ENCODE measurements around the gene RCVRN.

Gene RCVRN

DNA sequence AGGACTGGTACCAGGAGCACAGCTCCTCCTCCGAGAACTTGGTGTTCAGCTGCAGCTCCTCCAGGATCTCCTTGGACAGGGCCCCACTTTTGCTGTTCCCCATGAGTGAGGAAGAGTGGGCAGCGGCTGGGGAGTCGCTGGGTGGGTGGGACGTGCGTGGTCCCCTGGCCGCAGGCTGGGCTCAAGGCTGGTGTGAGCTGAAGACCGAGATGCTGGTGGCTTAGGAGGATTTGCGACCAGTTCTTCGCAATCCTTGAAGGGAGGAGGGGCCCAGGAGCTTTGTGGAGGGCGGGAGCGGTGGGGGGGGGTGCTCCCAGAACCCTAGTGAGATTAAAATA is at the start of gene RCVRN:
RCVRN (minus strand) TSS at position 194 of the 338 bp plus-strand sequence; CDS start at position 103, 91 bp downstream.
- no peak for DNase-seq

DNA sequence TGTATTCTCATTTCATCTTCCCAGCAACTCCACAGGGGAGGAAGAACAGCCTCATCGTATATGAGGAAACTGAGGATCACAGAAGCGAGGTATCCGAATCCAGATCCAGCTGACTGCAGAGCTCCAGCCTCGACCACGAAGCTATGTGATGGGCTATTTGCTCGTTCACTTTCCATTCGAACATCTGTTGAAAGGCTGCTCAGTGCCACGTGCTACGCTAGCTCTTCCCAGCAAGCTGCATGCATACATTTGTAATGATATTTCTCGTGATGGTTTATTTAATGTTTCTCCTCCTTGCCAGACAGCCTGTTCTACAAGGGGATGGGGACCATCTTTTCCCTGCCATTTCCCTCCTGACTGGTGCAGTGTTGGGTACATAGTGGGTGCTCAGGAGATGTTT is 48.4 kb upstream of the RCVRN start:
- no peak for DNase-seq

DNA sequence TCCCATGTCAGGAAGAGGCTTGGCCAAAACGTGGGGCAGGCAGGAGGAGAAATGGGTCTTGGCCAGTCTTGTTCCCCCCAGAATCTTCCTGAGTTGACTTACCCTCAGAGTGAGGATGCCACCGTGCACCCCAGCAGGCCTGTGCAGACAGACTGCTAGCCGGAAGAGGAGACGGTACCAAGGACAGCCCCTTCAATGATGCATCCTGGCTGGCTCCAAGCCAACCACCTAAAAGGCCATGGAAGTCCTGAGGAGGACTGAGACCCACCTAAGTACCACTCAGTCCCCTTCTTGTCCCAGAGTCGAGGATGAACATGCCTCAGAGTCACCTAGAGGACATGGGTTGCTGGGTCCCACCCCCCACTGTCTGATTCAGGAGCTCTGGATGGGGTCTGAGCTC is 46.7 kb upstream of the RCVRN start:
- no peak for DNase-seq

- DNase-seq: no peak
Measured at GRCh38 chr17:9948928-9949327, 43.9 kb upstream of the RCVRN start.

DNA sequence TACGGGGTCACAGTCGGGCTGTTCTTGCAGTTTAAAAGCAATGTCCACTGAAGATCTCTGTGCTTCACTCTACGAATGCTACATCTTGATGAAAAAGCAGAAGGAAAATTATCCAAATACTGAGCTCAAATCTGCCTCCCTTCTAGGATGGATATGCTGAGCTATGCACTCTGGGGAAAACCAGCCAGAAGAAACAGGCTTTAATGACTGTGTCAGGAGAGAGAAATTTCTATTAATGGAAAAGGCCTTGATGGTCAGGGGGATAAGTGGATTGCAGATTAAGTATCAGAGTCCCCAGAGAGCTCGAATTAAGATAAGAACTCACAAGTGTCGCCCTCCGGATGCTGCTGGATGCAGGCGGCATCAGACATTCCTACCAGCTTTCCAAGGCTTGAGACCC is 39.6 kb upstream of the RCVRN start:
- no peak for DNase-seq

DNA sequence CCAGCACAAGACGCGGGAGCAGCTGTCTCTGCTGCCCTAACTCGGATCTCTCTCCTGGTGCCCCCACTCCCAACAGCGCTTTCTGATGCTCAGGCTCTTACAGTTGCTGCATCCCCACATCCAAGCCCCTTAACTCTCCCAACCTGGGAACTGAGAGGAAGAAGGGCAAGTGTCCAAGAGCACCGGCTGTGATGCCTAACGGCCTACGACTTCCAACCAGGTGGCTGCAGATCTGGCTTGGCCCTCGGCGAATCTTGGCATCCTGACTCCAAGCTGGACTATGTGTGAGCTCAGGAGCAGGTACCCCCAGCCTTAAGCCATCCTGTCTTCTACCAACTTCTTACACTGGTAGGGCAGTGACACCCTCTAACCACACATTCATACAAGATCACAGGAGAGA is 38.3 kb upstream of the RCVRN start:
- no peak for DNase-seq

GRCh38 chr17:9942885-9943284 is 37.8 kb upstream of the RCVRN start:
- DNase-seq: no peak

DNA sequence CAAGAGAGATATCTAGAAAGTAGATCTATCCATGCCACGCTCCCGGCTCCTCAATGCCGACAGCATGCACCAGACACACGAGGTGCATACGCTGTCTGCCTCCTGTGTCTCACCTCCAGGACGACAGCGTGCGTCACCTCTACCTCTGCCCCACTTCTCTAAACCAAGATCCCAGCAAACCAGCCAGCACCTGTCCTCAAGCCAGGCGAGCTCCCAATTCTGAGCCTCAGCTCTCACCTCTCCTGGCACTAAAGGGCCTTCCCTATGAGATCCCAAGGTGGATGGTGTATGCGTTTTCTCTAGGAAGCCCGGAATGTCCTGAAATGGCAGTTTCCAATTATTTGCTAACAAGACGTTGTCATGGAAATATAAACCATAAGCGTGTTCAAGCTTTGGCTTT is 36.2 kb upstream of the RCVRN start:
- DNase-seq: no peak

GRCh38 chr17:9940841-9941240 is 35.8 kb upstream of the RCVRN start:
- DNase-seq: no peak

DNA sequence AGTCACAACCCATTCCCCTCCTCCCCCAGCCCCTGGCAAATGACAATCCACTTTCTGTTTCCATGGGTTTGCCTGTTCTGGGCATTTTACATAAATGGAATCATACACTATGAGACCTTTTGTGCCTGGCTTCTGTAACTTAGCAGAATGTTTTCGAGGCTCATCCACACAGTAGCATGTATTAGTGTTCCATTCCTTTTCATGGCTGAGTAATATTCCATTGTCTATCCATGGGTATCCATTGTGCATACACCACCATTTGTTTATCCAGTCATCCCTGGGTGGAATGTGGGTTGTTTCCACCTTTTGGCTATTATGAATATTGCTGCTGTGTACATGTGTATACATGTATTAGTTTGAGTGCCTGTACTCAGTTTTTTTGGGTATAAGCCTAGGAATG is 33.7 kb upstream of the RCVRN start:
- DNase-seq: no peak

DNA sequence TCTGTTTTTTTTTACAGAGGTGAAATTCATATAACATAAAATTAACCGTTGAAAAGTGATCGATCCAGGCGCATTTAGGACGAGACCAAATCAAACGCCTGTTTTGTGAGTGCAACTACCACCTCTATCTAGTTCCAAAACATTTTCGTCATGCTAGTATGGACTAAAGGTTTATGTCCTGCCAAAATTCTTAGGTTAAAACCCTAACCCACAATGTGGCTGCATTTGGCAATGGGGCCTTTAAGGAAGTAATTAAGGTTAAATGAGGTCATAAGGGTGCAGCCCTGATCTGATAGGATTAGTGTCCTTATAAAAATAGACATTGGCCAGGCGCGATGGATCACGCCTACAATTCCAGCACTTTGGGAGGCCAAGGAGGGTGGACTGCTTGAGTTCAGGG is 32.8 kb upstream of the RCVRN start:
- no peak for DNase-seq

- no peak for DNase-seq
Measured at GRCh38 chr17:9937241-9937761, 32.2 kb upstream of the RCVRN start.

DNA sequence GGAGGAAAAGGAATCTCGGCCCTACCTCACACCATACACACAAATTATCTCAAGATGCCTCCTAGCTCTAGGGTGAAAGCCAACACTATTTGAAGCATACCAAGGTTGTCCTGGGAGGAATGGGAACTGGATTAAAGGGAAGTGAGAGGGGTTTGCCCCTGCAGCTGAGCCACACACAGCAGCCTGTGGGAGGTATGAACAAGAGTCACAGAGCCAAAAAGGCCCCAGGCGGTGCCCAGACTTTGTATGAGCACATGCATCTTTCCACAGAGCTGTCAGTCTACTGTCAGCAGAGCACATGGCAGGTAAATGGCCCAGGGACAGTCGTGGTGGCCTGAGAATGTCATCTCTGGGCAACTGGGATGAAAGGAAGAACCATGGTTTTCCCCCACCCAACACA is 31.0 kb upstream of the RCVRN start:
- DNase-seq: no peak

DNA sequence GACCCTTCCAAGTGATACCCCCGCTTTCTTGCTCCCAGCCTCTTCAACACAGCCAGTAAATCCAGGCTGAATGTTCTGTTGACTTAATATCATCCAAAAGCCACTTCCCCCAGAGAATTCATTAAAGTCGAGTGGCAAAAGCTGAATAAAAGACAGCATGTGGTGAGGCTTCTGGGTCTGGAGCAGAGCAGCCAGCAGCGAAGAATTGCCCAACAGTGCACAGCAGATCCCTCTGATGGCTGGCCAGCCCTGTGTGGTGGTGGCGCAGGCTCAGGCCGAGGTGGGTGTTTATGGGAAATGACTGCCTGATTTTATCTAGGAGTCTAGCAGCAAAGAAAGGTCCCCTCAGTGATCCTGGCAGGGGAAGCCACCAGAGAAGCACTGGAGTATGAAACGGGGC is 30.3 kb upstream of the RCVRN start:
- DNase-seq: no peak

- no peak for DNase-seq
Measured at GRCh38 chr17:9934331-9934730, 29.3 kb upstream of the RCVRN start.

DNA sequence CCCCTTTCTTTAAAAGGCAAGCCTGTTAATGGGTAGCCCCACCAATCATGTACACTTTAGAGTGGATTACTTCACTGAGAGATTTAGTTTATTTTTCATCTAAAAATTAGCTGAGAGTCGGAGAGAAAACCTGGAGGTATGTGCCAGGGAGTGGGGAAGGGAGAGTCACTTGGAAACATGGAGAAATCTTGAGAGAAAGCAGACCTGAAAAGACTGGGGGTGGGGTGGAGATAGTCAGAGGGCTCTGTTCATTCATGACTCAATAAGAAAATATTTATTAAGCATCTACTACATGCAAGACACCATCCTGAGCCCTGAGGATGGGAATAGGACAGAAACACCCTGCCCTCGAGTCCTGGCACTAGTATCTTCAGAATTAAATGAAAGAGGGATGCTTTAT is 27.4 kb upstream of the RCVRN start:
- DNase-seq: no peak

GRCh38 chr17:9931144-9931741 is 26.2 kb upstream of the RCVRN start:
- no peak for DNase-seq

GRCh38 chr17:9929871-9930270 is 24.8 kb upstream of the RCVRN start:
- no peak for DNase-seq

DNA sequence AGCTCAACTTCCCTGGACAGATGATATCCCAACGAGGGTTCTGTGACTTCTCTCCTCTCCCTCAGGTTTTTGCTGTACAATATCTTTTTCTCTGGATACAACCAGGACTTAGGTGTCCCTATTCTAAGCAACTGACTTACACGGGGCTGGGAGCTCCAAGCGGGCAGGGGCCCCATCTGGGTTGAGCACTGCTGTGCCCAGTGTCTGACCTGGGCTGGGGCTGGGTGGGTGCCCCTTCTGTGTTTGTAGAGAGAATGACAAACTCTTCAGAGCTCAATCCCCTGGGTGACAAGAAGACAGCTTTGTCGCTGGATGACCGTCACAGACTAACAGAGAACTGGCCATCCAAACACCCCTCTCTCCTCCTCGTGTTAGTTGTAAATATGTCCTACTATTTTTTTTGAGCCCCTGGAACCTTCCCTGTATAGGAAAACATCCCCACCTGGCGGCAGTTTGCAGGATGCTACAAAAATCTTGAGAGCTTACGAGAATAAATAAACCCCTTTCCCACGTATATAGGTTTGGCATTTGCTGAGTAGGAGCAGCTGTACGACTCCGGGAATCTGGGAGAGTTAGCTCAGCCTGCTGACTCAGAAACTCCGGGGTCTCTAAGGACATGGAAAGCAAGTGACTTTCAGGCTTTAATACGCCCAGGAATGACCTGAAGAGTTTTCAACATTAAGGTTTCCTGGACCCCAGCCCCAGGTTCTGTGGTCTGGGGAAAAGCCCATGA is 23.7 kb upstream of the RCVRN start:
- no peak for DNase-seq

DNA sequence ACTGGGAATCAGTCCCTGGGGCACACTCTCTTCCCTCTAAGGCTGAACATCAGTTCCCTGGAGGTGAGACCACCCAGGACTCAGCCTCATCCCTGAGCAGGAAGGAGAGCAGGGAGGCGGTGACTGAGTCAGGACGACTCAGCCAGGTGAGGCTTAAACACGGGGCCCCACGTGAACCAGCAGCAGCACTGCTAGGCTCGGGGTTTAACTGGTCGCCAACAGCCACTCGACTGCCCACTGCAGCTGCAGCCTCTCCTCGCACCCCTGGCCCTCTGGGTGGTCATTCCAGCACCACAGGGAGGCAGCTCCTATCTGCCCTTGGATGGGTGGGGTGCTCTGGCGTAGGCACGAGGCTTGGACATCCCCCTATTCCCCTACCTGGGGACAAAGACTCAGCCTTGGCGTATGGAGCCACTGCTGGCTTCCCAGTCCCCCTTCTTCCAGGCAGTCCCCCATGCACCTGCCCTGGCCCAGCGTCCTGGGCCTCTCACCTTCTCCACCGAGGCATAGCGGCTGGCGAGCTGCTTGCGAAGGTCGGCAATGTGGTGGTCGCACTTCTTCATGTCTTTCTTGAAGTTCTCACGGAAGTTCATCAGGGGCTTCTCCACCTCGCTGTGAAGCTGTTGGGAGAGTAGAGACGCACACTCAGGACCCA is 21.2 kb upstream of the RCVRN start:
- no peak for DNase-seq

- no peak for DNase-seq
Measured at GRCh38 chr17:9925457-9925856, 20.4 kb upstream of the RCVRN start.

GRCh38 chr17:9924735-9925191 is 19.7 kb upstream of the RCVRN start:
- DNase-seq: no peak

- DNase-seq: no peak
Measured at GRCh38 chr17:9922012-9922848, 17.2 kb upstream of the RCVRN start.
